BLaER1 (cell line): ENCODE measurements around the gene FAM162B.
"Not testable (repeated sequence)": the region's sequence is repeated elsewhere in the genome, so short reads cannot be mapped to it uniquely, and the experiment has no call there.

ENCODE experiments used
- H3K27ac ChIP-seq: shearing (Covaris generic); formaldehyde crosslinking; 2 replicates; pipeline ENCODE4 v1.8.1; 2022
- H3K27me3 ChIP-seq: shearing (Covaris generic); formaldehyde crosslinking; 2 replicates; pipeline ENCODE4 v1.8.1; 2022
- H3K36me3 ChIP-seq: shearing (Covaris generic); formaldehyde crosslinking; 2 replicates; pipeline ENCODE4 v1.8.1; 2022
- H3K4me1 ChIP-seq: shearing (Covaris generic); formaldehyde crosslinking; 2 replicates; pipeline ENCODE4 v1.8.1; 2022
- H3K4me2 ChIP-seq: shearing (Covaris generic); formaldehyde crosslinking; 2 replicates; pipeline ENCODE4 v1.8.1; 2022
- H3K4me3 ChIP-seq: shearing (Covaris generic); formaldehyde crosslinking; 2 replicates; pipeline ENCODE4 v1.8.1; 2022
- H3K9ac ChIP-seq: shearing (Covaris generic); formaldehyde crosslinking; 2 replicates; pipeline ENCODE4 v1.8.1; 2022
- H3K9me3 ChIP-seq: shearing (Covaris generic); formaldehyde crosslinking; 2 replicates; pipeline ENCODE4 v1.8.1; 2022
- H4K20me1 ChIP-seq: shearing (Covaris generic); formaldehyde crosslinking; 2 replicates; pipeline ENCODE4 v1.8.1; 2022
- Cebpa-rat ChIP-seq: shearing (Covaris generic); IDR thresholded peaks from 2 replicates; pipeline ENCODE4 v1.8.1; 2022

FAM162B gene

DNA sequence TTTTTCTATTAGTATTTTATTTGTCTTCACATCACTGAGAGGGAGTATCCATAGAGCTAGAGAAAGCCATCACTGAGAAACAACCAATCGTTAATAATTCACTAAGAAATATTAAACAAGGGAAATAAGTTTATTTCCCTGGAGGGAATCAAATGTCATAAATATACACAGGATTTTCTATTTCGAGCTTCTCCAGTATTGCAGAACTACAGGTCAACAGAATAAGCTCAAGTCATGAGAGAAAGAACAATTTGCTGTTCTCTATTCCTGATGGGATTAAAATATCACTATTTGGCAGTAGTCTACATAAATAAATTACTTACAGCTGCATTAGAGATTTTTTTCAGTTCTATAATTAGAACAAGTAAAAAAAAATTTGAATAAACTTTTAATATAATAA is 2.2 kb upstream of the FAM162B start:
- no peaks in the 10 kb centered on the region for H3K27me3 ChIP-seq
- H3K9ac ChIP-seq: no peak overlapping the region
- H3K4me1 ChIP-seq: no peaks in the 10 kb centered on the region
- TF ChIP-seq Cebpa-rat: no peak
- H3K27ac ChIP-seq: no peak overlapping the region
- peaks cover 15% of the 10 kb centered on the region for H3K9me3 ChIP-seq
- H3K4me3 ChIP-seq: no peak overlapping the region
- H3K36me3 ChIP-seq: no peaks in the 10 kb centered on the region
- no peaks in the 10 kb centered on the region for H4K20me1 ChIP-seq
- H3K4me2 ChIP-seq: no peak overlapping the region

DNA sequence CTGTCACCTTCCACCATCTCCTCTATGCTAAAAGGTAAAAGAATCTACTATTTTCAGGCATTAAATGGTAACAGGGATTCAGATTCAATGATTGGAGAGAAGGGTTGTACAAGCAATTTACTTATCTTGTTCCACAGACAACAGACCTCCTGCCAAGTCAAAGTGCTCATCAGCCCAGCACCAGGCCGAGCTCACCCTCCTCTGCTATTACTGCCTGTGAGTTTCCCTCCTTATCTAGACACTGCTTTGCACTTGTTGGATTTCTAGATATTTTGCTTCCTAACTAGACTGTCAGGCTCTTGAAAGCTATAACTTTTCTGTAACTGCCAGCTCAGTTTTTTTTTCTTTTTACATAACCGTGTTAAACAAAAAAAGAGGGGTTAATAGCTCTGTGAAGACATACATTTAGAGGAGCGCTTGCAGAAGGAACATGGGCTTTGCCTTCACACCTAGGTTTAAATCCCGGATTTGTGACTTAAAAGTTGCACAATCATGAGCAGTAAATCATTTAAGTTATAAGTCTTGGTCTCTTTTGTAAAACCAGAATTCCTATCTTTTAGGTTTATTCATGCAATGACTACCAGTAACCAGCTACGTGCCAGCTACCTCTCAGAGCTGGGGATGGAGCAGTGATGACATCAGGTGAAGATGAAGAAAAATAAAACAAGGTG is 1.1 kb upstream of the FAM162B start:
- Histone ChIP-seq H3K4me3 (no peak overlapping the region), H3K9me3 (peaks cover 15% of the 10 kb centered on the region), H4K20me1 (no peaks in the 10 kb centered on the region), H3K4me2 (no peak overlapping the region), H3K4me1 (no peaks in the 10 kb centered on the region), H3K27me3 (no peaks in the 10 kb centered on the region), H3K27ac (no peak overlapping the region), H3K9ac (no peak overlapping the region), H3K36me3 (no peaks in the 10 kb centered on the region)
- TF ChIP-seq Cebpa-rat: no peak

DNA sequence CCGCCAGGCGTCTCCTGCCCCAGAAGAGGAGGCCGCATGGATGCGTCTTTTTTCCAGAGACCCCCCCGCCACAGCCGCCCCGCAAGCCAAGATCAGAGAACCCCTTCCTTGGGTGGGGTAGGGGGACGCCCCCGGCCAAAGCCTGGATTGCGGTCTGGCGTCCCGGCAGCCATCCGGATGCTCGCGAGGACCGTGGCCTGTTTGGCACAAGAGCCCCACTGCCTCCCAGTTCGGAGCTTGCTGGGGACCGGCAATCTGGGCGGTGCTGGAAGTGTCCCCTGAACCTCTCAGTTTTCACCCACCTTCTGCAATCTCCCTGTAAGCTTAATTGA is 924 bp downstream of the FAM162B start:
- Histone ChIP-seq H3K9me3 (peaks cover 15% of the 10 kb centered on the region), H3K36me3 (no peaks in the 10 kb centered on the region), H3K4me1 (no peaks in the 10 kb centered on the region), H4K20me1 (no peaks in the 10 kb centered on the region), H3K4me2 (no peak overlapping the region), H3K9ac (no peak overlapping the region), H3K27me3 (no peaks in the 10 kb centered on the region), H3K27ac (no peak overlapping the region), H3K4me3 (no peak overlapping the region)
- no peak for TF ChIP-seq Cebpa-rat

DNA sequence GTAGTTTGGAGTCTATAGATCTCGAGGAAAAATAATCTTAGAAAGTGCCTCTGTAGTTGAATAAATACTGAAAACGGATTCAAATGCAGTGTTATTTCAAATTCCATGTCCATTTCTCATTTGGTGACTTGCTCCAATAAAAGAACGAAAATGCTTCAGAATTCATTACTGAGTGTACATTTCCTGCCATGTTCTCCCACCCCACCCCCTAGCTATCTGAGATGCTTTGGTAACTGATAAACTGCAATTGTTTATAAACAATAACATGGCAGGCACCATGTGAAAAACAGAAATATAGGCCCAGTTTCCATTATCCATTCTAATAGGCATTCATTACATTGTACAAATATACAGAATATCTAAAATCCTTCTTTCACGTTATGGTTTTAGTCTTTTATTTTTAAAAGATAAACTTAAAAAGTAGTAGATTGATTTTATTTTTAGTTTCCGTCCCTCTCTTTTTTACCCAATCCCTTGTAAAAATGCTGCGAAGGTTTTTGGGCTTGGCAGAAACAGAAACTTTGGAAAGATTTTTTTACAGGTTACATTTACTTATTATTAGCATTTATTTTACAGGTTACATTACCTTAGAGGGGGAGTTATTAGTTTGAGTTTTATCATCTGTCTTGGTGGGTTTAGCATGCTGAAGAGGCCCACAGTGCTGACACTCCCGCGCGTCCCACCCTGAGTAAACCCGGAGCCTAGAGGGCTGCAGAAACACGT is 1.5 kb downstream of the FAM162B start:
- Histone ChIP-seq H3K27me3 (no peaks in the 10 kb centered on the region), H3K4me3 (no peak overlapping the region), H3K9me3 (peaks cover 15% of the 10 kb centered on the region), H3K27ac (no peak overlapping the region), H4K20me1 (no peaks in the 10 kb centered on the region), H3K9ac (no peak overlapping the region), H3K4me1 (no peaks in the 10 kb centered on the region), H3K4me2 (no peak overlapping the region), H3K36me3 (no peaks in the 10 kb centered on the region)
- no peak for TF ChIP-seq Cebpa-rat

DNA sequence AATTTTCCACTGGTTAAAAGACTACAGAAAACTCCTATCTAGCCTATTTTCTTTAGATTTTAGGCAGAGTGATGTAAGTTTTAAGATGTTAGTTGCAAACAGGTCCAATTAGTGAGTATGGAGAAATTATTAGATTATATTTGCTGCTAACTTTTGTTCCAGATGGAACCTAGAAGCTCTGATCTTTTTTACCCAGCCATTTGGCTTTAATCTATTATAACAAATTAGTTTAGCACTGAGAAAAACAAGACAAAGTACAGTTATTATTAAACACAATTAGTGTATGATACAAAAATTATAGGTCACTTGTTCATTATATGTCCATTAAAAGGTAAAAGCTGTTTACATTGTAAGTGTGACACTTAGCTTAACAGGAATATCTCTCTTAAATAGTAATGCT is 2.5 kb downstream of the FAM162B start:
- no peak overlapping the region for H3K4me2 ChIP-seq
- H3K4me1 ChIP-seq: no peaks in the 10 kb centered on the region
- peaks cover 15% of the 10 kb centered on the region for H3K9me3 ChIP-seq
- H3K36me3 ChIP-seq: no peaks in the 10 kb centered on the region
- H3K27me3 ChIP-seq: no peaks in the 10 kb centered on the region
- no peak overlapping the region for H3K27ac ChIP-seq
- H3K9ac ChIP-seq: no peak overlapping the region
- TF ChIP-seq Cebpa-rat: no peak
- H3K4me3 ChIP-seq: no peak overlapping the region
- H4K20me1 ChIP-seq: no peaks in the 10 kb centered on the region

DNA sequence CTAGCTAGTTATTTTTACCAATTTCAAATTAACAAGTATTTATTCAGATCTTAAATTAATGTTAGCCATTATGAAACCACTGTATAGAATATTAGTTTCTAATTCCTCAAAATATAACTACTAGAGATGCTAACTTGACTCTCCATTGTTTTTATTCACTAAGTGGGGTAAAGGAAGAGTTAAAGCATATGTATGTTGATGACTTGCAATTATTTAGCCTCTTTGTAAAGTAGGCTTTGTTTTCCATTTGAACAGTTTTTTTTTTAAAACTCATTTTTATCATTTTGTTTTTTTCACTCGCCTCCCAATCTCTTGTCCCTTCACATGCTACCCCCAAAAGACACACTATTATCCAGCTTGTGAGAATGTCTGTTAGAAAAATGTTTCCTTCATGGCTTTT is 3.3 kb downstream of the FAM162B start:
- Histone ChIP-seq H3K4me1 (no peaks in the 10 kb centered on the region), H3K9me3 (peaks cover 15% of the 10 kb centered on the region), H4K20me1 (no peaks in the 10 kb centered on the region), H3K4me3 (no peak overlapping the region), H3K4me2 (no peak overlapping the region), H3K9ac (no peak overlapping the region), H3K27me3 (no peaks in the 10 kb centered on the region), H3K36me3 (no peaks in the 10 kb centered on the region), H3K27ac (no peak overlapping the region)
- no peak for TF ChIP-seq Cebpa-rat

DNA sequence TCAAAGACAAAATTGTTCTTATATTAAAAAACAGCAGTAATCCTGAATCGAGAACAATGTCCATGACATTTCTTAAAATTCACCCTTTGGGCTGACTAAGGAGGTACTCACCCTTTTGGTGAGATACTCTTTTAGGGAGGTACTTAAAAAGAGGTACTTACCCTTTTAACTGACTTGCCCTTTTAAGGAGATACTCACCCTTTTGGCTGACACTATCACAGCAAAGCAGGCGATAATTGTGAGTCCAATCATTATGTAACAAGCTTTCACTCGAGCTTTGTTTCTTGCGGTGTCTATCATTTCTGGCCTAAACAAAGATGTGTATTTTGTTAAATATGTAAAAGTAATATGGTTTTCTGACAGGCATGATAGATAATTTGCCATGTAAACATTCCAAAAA is 3.7 kb downstream of the FAM162B start:
- Histone ChIP-seq H3K27ac (no peak overlapping the region), H4K20me1 (no peaks in the 10 kb centered on the region), H3K36me3 (no peaks in the 10 kb centered on the region), H3K9me3 (peaks cover 15% of the 10 kb centered on the region), H3K4me1 (no peaks in the 10 kb centered on the region), H3K9ac (no peak overlapping the region), H3K27me3 (no peaks in the 10 kb centered on the region), H3K4me3 (no peak overlapping the region), H3K4me2 (no peak overlapping the region)
- no peak for TF ChIP-seq Cebpa-rat

DNA sequence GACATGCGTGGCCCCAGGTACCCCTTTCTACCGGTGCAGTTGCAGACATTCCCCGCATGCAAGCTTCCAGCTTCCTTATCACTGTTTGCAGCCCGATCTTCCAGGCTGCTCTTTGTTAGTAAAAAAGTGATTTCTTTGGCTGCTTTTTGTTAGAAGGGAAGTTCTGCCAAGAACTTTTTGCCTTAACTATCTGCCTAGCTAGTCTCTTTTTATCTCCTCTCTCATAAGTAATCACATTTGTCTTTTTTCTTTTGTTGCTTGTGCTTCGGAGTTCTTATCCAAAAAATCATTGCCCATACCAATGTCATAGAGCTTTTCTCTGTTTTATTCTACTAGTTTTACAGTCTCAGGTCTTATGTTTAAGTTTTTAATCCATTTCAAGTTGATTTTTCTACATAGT is 20.3 kb downstream of the FAM162B start:
- H3K27ac ChIP-seq: no peak overlapping the region
- peaks cover 11% of the 10 kb centered on the region for H3K9me3 ChIP-seq
- H3K9ac ChIP-seq: no peak overlapping the region

DNA sequence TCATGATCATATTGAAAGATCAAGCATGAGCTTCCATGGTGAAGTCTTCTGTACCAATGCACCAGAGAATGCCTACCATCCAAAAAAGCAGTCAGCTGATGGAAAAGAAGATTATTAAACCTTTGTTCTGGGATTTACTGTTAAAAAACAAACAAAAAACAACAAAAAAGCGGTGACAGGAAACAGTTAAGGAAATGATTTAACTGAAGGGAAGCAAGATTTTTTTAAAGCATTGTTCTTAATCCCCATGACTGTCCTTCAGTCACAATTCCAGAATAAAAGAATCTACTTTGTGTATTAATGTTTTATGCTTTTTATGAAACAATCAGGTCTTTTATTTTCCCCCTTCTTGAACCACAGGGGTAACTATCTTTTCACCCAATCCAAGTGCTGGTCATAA is 23.9 kb downstream of the FAM162B start:
- Histone ChIP-seq H3K4me3 (no peak overlapping the region), H3K27ac (no peak overlapping the region), H3K4me1 (peaks cover 6% of the 10 kb centered on the region; the same call in 1 of the 2 replicates), H3K36me3 (peaks cover 5% of the 10 kb centered on the region), H3K27me3 (no peaks in the 10 kb centered on the region), H3K4me2 (no peak overlapping the region), H3K9ac (no peak overlapping the region), H4K20me1 (no peaks in the 10 kb centered on the region), H3K9me3 (peaks cover 20% of the 10 kb centered on the region)
- no peak for TF ChIP-seq Cebpa-rat

More for the DNA sequence above, 20.3 kb downstream of the FAM162B start:
- no peak overlapping the region for H3K4me3 ChIP-seq
- H3K4me1 ChIP-seq: peaks cover 6% of the 10 kb centered on the region; the same call in 1 of the 2 replicates
- no peak overlapping the region for H3K4me2 ChIP-seq
- no peaks in the 10 kb centered on the region for H3K27me3 ChIP-seq
- H3K36me3 ChIP-seq: no peaks in the 10 kb centered on the region
- H4K20me1 ChIP-seq: no peaks in the 10 kb centered on the region
- no peak for TF ChIP-seq Cebpa-rat

DNA sequence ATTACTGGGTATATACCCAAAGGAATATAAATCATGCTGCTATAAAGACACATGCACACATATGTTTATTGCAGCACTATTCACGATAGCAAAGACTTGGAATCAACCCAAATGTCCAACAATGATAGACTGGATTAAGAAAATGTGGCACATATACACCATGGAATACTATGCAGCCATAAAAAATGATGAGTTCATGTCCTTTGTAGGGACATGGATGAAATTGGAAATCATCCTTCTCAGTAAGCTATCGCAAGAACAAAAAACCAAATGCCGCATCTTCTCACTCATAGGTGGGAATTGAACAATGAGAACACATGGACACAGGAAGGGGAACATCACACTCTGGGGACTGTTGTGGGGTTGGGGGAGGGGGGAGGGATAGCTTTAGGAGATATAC is 25.0 kb downstream of the FAM162B start:
- H4K20me1 ChIP-seq, H3K36me3 ChIP-seq, H3K27me3 ChIP-seq, H3K27ac ChIP-seq, H3K4me2 ChIP-seq, H3K9ac ChIP-seq, H3K4me3 ChIP-seq, H3K4me1 ChIP-seq: not testable (repeated sequence)
- peaks cover 17% of the 10 kb centered on the region for H3K9me3 ChIP-seq
